Activated CD4-positive, alpha-beta T cell treated with anti-CD3 and anti-CD28 coated beads, Interleukin-2, amount 10 ng/mL, durations not matched to agents 7 days and 5 days (primary cell): ENCODE data around the gene SPTB. TPM values are rescaled to one million over a fixed set of nuclear protein-coding genes. Genes with fewer than 3 reads are reported as not detected.

Experiments used
- CTCF ChIA-PET: fragments of 350-600 bp; sonication (Branson Sonifier 250); formaldehyde crosslinking; loops from one replicate; lab custom pipeline; 2021; ENCODE audit warnings: antibody characterized with exemption; lab: Charles Lee
- POLR2A ChIA-PET: fragments of 350-600 bp; sonication (Branson Sonifier 250); formaldehyde crosslinking; loops from one replicate; lab custom pipeline; 2021; ENCODE audit warnings: antibody characterized with exemption; lab: Charles Lee
- DNase-seq: peaks from one replicate; pipeline ENCODE4 v3.0.0-alpha.2; 2020
- H3K27ac Mint-ChIP-seq: one replicate; pipeline ENCODE4 v1.8.0; 2021; ENCODE audit warnings: mild to moderate bottlenecking, moderate library complexity, mixed read lengths
- H3K27me3 Mint-ChIP-seq: one replicate; pipeline ENCODE4 v1.8.0; 2021; ENCODE audit warnings: mixed read lengths
- H3K36me3 Mint-ChIP-seq: one replicate; pipeline ENCODE4 v1.8.0; 2021; ENCODE audit warnings: low read depth, mixed read lengths
- H3K4me1 Mint-ChIP-seq: one replicate; pipeline ENCODE4 v1.8.0; 2021; ENCODE audit warnings: mixed read lengths
- H3K4me3 Mint-ChIP-seq: one replicate; pipeline ENCODE4 v1.8.0; 2021; ENCODE audit warnings: mild to moderate bottlenecking, moderate library complexity, mixed read lengths
- H3K9me3 Mint-ChIP-seq: one replicate; pipeline ENCODE4 v1.8.0; 2021; ENCODE audit warnings: mixed read lengths
- total RNA-seq, 2 experiments: library from RNA; stranded (reverse); gene quantifications; one replicate each; pipeline ENCODE4 v1.2.3, GENCODE V29; 2021

SPTB gene
- total RNA-seq, 2 experiments from 2014 or later, result not detected

- H3K36me3 Mint-ChIP-seq, result no peaks in the 10 kb centered on the region
- no peak overlapping the region for H3K4me3 Mint-ChIP-seq
- no peaks in the 10 kb centered on the region for H3K9me3 Mint-ChIP-seq
- no peak overlapping the region for H3K27ac Mint-ChIP-seq
- H3K27me3 Mint-ChIP-seq, result no peaks in the 10 kb centered on the region
- no peaks in the 10 kb centered on the region for H3K4me1 Mint-ChIP-seq
- DNase-seq, result no peak
- CTCF ChIA-PET, result interaction anchor here (0.6 to 1.6 kb wide), 2 partner anchors 9 to 79 kb away, joined by 3 read pairs; no protein-coding TSS in a partner anchor
- POLR2A ChIA-PET, result no interaction called here
Measured at GRCh38 chr14:64790478-64790877, 89.2 kb downstream of the SPTB start.

GRCh38 chr14:64789696-64790095, 90.0 kb downstream of the SPTB start:
- DNase-seq, result no peak
- no peaks in the 10 kb centered on the region for H3K4me1 Mint-ChIP-seq
- ChIA-PET CTCF (interaction anchor here (0.6 to 1.0 kb wide), 5 partner anchors 9 to 105 kb away, joined by 3 to 4 read pairs (median 3); no protein-coding TSS in a partner anchor), POLR2A (no interaction called here)
- no peaks in the 10 kb centered on the region for H3K27me3 Mint-ChIP-seq
- no peak overlapping the region for H3K4me3 Mint-ChIP-seq
- no peaks in the 10 kb centered on the region for H3K9me3 Mint-ChIP-seq
- no peaks in the 10 kb centered on the region for H3K36me3 Mint-ChIP-seq
- H3K27ac Mint-ChIP-seq, result no peak overlapping the region

GRCh38 chr14:64788706-64789105, 91.0 kb downstream of the SPTB start:
- no peaks in the 10 kb centered on the region for H3K36me3 Mint-ChIP-seq
- H3K4me1 Mint-ChIP-seq, result no peaks in the 10 kb centered on the region
- no peak overlapping the region for H3K27ac Mint-ChIP-seq
- no peak overlapping the region for H3K4me3 Mint-ChIP-seq
- POLR2A ChIA-PET, result no interaction called here
- H3K27me3 Mint-ChIP-seq, result no peaks in the 10 kb centered on the region
- CTCF ChIA-PET, result no interaction called here
- no peak for DNase-seq
- no peaks in the 10 kb centered on the region for H3K9me3 Mint-ChIP-seq

GRCh38 chr14:64787619-64788018, 92.1 kb downstream of the SPTB start:
- POLR2A ChIA-PET, result no interaction called here
- Mint-ChIP-seq H3K27ac (no peak overlapping the region), H3K36me3 (no peaks in the 10 kb centered on the region), H3K4me3 (no peak overlapping the region), H3K27me3 (no peaks in the 10 kb centered on the region), H3K9me3 (no peaks in the 10 kb centered on the region), H3K4me1 (no peaks in the 10 kb centered on the region)
- DNase-seq, result no peak
- CTCF ChIA-PET, result no interaction called here

GRCh38 chr14:64786296-64787149, 93.2 kb downstream of the SPTB start:
- no peaks in the 10 kb centered on the region for H3K36me3 Mint-ChIP-seq
- no peak for DNase-seq
- CTCF ChIA-PET, result interaction anchor here (2.2 kb wide), 1 partner anchor 22 kb away, joined by 6 read pairs; no protein-coding TSS in a partner anchor
- H3K4me3 Mint-ChIP-seq, result no peak overlapping the region
- H3K27me3 Mint-ChIP-seq, result peaks cover 6% of the 10 kb centered on the region
- H3K27ac Mint-ChIP-seq, result no peak overlapping the region
- POLR2A ChIA-PET, result no interaction called here
- no peaks in the 10 kb centered on the region for H3K9me3 Mint-ChIP-seq
- H3K4me1 Mint-ChIP-seq, result no peaks in the 10 kb centered on the region

- Mint-ChIP-seq H3K27me3 (peaks cover 6% of the 10 kb centered on the region), H3K36me3 (no peaks in the 10 kb centered on the region), H3K27ac (no peak overlapping the region), H3K4me3 (no peak overlapping the region), H3K4me1 (no peaks in the 10 kb centered on the region), H3K9me3 (no peaks in the 10 kb centered on the region)
- POLR2A ChIA-PET, result no interaction called here
- CTCF ChIA-PET, result no interaction called here
- no peak for DNase-seq
Measured at GRCh38 chr14:64784006-64784405, 95.7 kb downstream of the SPTB start.

GRCh38 chr14:64782196-64782595, 97.5 kb downstream of the SPTB start:
- Mint-ChIP-seq H3K9me3 (no peaks in the 10 kb centered on the region), H3K4me1 (no peaks in the 10 kb centered on the region), H3K27me3 (peaks cover 6% of the 10 kb centered on the region), H3K4me3 (no peak overlapping the region), H3K27ac (no peak overlapping the region), H3K36me3 (no peaks in the 10 kb centered on the region)
- CTCF ChIA-PET, result interaction anchor here (0.8 to 1.4 kb wide), 3 partner anchors 13 to 110 kb away, joined by 3 to 11 read pairs (median 4); no protein-coding TSS in a partner anchor
- POLR2A ChIA-PET, result no interaction called here
- DNase-seq, result no peak

- DNase-seq, result no peak
- Mint-ChIP-seq H3K36me3 (no peaks in the 10 kb centered on the region), H3K9me3 (no peaks in the 10 kb centered on the region), H3K27ac (no peak overlapping the region), H3K4me1 (no peaks in the 10 kb centered on the region), H3K27me3 (peaks cover 6% of the 10 kb centered on the region), H3K4me3 (no peak overlapping the region)
- ChIA-PET POLR2A (no interaction called here), CTCF (interaction anchor here (0.8 to 1.0 kb wide), 2 partner anchors 15 kb away, joined by 3 read pairs; no protein-coding TSS in a partner anchor)
Measured at GRCh38 chr14:64779472-64779871, 100.2 kb downstream of the SPTB start.

- CTCF ChIA-PET, result interaction anchor here (0.7 to 0.8 kb wide), 2 partner anchors 16 to 113 kb away, joined by 3 to 4 read pairs; no protein-coding TSS in a partner anchor
- Mint-ChIP-seq H3K36me3 (no peaks in the 10 kb centered on the region), H3K4me3 (no peak overlapping the region), H3K27ac (no peak overlapping the region), H3K27me3 (peaks cover 6% of the 10 kb centered on the region), H3K9me3 (no peaks in the 10 kb centered on the region), H3K4me1 (no peaks in the 10 kb centered on the region)
- no peak for DNase-seq
- POLR2A ChIA-PET, result no interaction called here
Measured at GRCh38 chr14:64778104-64778754, 101.5 kb downstream of the SPTB start.

GRCh38 chr14:64777461-64777860, 102.2 kb downstream of the SPTB start:
- Mint-ChIP-seq H3K4me3 (no peak overlapping the region), H3K27me3 (peaks cover 6% of the 10 kb centered on the region), H3K36me3 (no peaks in the 10 kb centered on the region), H3K27ac (no peak overlapping the region), H3K9me3 (no peaks in the 10 kb centered on the region), H3K4me1 (no peaks in the 10 kb centered on the region)
- ChIA-PET CTCF (interaction anchor here (0.6 kb wide), 1 partner anchor 103 kb away, joined by 3 read pairs; no protein-coding TSS in a partner anchor), POLR2A (no interaction called here)
- no peak for DNase-seq

GRCh38 chr14:64775081-64775777, 104.5 kb downstream of the SPTB start:
- no peak overlapping the region for H3K27ac Mint-ChIP-seq
- H3K4me1 Mint-ChIP-seq, result peaks cover 15% of the 10 kb centered on the region
- no peak overlapping the region for H3K4me3 Mint-ChIP-seq
- H3K36me3 Mint-ChIP-seq, result no peaks in the 10 kb centered on the region
- H3K27me3 Mint-ChIP-seq, result no peaks in the 10 kb centered on the region
- no peaks in the 10 kb centered on the region for H3K9me3 Mint-ChIP-seq
- DNase-seq, result no peak
- ChIA-PET POLR2A (no interaction called here), CTCF (interaction anchor here (0.9 to 1.5 kb wide), 3 partner anchors 14 to 25 kb away, joined by 3 to 4 read pairs (median 4); no protein-coding TSS in a partner anchor)

GRCh38 chr14:64774272-64774671, 105.4 kb downstream of the SPTB start:
- POLR2A ChIA-PET, result no interaction called here
- DNase-seq, result no peak

More at GRCh38 chr14:64774272-64774671, 105.4 kb downstream of the SPTB start:
- CTCF ChIA-PET, result interaction anchor here (1.4 to 4.2 kb wide), 2 partner anchors 9 to 14 kb away, joined by 3 to 22 read pairs; no protein-coding TSS in a partner anchor
- Mint-ChIP-seq H3K9me3 (no peaks in the 10 kb centered on the region), H3K4me3 (no peak overlapping the region), H3K27me3 (no peaks in the 10 kb centered on the region), H3K27ac (no peak overlapping the region), H3K36me3 (no peaks in the 10 kb centered on the region), H3K4me1 (peaks cover 15% of the 10 kb centered on the region)
